ENCODE data around the gene KLHDC10.
"Not testable (repeated sequence)": the region's sequence is repeated elsewhere in the genome, so short reads cannot be mapped to it uniquely, and the experiment has no call there.

KLHDC10 gene

DNA sequence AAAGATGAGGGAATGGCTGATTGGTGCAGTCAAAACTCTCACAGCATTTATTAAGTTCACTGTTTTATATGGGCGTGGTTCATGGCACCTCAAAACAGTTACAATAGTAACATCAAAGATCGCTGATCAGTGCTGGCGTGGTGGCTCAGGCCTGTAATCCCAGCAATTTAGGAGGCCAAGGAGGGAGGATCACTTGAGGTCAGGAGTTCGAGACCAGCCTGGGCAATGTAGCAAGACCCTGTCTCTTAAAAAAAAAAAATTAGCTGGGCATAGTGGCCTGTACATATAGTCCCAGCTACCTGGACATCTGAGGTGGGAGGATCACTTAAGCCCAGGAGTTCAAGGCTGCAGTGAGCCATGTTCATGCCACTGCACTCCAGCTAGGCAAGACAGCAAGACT lies 48.5 kb downstream of the KLHDC10 start:
- DNase-seq, result no peak

- no peak for DNase-seq
These were observed 53.2 kb downstream of the KLHDC10 start for GRCh38 chr7:130123501-130123900.

GRCh38 chr7:130124711-130125110 lies 54.4 kb downstream of the KLHDC10 start:
- DNase-seq, result no peak

- not testable (repeated sequence) for DNase-seq
These were observed 56.5 kb downstream of the KLHDC10 start for GRCh38 chr7:130126840-130127239.

DNA sequence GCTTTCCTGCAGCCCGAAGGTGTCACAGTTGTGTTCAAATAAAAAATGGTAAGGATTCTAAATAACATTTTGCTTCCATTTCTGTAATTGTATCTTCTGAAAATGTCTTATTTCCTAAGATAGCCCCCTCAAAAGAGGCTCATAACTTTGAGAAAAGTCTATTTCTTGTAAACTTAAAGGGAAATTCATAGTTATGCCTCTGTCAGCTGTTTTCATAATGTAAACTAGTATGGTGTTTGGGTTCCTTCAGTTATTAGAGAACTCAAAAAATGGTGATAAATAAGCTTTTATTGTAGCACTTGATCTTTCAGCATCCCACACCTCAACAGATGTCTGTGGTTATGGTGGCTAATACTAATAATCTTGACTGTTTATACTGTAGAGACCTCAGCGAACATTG lies 57.1 kb downstream of the KLHDC10 start:
- no peak for DNase-seq

- no peak for DNase-seq
These were observed 57.5 kb downstream of the KLHDC10 start for GRCh38 chr7:130127821-130128317.

DNA sequence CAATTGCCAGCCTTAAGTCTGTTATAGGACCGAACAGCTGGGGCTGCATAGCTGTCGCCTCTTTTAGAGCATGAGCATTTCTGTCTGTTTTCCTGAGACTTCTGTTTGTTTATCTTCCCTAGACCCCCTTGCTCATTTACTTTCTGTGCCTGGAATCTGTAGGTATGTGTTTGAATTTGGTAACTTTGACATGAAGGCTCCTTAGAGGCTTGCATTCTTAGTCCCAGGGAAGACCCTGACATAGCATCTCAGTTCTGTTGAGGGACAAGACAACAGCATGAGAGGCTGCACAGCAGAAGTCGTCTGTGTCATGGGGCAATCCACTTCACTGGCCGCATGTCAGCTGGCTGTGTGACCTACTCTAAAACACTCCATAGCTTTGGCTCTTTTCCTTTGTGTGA lies 58.7 kb downstream of the KLHDC10 start:
- no peak for DNase-seq

DNA sequence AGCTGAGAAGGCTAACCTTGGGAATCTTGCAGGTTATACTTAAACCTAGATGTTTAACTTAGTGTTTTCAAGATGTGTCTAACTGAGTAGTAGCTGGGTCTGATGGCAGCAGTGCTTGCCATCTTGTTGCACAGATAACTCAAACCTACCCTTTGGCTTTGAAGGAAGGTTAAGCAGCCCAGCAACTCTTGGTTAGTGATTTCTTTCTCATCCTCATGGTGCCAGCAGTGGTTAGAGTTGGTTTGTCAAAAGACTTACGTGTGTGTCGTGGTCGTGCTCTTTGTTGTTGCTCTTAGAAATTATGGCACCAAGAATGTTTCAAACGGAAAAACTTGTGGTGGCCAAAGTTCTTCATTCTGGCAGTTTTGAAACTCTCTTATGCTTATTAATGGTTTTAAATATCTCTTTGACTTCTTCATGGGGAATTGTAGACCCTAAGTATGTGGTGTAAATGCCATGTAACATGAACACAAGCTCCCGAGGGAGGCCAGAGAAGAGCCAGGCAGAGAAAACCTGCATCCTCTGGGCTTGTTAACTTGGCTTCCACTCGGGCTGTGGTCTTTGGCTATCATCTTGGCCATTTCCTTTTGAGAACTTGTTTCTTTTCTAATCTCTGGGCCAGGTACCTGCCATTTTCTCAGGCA lies 61.0 kb downstream of the KLHDC10 start:
- no peak for DNase-seq

DNA sequence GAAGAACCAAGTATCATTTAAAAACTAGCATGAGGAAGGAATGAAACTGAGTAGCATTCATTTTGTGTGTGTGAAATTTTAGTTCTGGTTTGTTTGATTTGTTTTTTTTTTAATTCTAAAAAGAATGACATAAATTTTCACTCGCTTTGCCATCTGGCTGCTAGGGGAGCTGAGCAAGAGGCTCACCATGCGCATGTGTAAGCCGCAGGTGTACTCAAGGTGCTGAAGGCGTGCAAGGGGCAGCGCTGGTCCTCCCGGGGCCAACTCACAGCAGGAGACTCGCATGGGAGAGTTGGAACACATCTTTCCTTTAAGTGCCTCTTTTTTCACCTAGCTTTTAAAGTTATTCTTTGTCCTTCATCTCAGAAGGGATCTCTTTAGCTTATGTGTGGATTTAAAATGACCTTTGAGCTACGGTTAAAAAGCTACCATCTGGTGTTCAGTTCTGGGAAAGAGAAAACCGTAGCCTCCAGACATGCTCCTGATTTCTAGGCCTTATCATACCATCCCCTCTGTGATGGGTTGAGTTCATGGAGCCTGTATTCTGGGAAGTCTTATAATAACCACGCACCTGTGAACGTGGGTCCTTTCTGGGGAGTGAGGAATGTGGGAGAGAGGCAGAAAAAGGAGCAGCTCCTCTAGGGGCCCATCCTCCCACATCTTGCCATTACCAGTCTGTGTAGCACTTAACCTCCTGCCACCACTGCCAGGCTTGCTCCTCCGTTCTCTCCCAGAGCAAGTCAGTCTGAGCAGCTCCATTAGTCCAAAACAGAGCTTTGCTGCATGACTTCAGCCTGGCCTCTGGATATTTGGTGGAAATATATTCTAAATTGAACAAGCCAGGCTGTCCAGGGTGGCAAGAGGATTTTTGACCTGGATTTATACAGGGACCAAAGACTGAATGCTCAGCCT lies 61.9 kb downstream of the KLHDC10 start:
- DNase-seq, result no peak

GRCh38 chr7:130133029-130133782 lies 62.9 kb downstream of the KLHDC10 start:
- no peak for DNase-seq

DNA sequence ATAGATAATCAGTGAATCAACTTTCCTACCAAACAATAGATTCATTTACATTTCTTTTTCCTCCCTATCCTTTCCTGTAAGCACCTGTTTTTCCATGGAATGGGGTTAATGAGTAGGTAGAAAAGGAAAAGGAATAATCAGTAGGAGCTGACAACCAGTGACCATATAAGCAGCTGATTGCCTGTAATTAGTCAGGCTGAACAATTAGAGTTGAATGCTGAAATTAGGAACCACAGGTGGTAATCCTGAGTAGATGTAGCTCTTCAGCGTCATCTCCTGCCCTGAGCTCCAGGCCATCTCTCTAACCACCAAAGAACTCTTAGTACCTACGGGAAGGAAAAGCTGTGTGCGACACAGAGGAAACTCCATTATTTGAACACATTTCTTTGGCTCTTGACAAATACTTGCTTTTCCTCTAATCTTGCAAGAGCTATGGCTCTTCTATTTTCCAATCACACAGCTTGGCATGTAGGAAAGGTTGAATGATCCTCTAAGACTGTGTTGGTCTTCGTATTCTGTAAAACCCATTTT lies 63.8 kb downstream of the KLHDC10 start:
- peak; percentile 95 for DNase-seq

GRCh38 chr7:130134726-130135125 lies 64.4 kb downstream of the KLHDC10 start:
- no peak for DNase-seq

DNA sequence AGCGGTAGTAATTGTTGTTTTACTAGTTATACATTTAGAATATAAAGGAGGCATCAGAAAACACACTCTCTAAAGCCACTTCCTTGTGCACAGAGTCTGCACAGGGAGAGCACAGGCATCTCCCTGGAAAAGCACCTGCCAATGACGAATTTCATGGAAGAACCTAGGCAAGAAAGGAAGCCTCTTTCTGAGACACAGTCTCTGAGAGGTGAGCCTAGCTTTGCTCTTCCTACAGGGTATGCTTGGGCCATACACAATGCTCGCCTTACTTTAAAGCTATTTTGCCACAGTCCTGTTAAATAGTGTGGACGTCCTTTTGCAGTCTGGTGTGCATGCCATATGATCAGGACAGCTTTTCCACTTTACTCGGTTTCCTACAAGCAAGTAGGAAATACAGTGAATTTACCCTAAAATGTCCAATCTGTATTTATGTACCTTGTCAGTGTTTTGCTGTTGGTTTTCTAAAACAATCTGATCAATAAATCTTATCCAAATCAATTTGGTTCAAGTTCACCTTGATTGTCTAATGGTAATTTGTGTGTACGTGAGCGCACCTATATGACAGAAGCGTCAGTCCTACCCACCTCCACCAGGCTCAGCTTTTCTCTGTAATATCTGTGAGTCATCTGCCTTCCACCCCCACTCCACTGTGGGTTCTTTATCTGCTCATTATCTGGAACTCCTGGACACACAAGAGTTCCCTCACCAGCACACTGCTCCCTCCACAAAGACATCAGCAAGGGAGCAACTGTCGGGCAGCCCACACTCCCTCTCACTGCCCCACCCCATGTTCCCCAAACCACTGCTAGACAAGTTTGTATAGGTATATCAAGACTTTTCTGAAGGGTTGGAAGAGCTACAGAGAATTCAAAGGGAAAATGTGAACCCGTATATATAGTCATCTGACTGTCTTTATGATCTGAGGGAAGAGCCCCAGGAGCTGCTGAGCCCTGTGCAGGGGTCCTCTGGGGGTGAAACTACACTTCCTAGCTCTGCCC lies 65.2 kb downstream of the KLHDC10 start:
- no peak for DNase-seq

DNA sequence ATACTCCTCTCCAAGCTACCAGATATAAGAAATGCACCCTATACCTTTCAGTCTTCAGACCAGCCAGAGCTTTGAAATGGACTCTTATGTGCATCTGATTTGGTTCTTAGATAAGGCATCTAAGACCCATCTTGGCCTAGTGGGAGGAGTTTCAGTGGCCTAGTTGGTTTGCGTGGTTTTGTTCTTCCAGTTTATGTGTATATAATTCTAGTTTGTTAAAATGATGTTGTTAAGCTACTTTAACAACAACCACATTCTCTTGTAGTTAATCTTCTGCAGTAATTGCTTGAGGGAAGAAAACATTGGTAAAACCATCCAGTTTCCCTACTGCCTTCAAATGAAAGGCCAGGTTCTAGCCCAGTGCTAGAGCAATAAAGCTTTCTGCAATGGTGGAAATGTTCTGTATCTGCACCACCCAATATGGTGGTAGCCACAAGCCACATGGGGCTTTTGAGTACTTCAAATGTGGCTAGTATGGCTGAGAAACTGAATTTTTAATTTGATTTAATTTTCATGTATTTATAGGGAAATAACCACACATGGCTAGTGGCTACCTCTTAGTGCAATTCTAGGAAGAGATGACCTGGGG lies 66.3 kb downstream of the KLHDC10 start:
- DNase-seq, result no peak

DNA sequence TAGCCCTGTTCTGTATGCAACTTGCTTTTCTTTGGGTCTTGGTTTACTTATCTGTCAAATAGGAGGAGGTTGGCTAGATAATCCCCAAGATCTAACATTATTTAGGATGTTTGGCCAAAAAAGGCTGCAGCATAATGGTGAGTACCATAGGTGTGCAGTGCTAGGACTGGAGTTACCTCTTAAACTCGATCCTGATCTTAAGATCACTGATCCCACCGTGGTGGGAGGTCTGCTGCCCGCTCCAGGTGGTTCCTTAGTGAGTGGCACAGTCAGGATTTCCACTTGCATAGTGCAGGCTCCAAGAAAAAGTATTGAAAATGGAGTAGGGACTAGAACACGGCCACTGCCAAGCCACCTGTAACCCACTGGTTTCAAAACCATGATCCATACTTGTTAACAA lies 66.9 kb downstream of the KLHDC10 start:
- DNase-seq, result no peak

DNA sequence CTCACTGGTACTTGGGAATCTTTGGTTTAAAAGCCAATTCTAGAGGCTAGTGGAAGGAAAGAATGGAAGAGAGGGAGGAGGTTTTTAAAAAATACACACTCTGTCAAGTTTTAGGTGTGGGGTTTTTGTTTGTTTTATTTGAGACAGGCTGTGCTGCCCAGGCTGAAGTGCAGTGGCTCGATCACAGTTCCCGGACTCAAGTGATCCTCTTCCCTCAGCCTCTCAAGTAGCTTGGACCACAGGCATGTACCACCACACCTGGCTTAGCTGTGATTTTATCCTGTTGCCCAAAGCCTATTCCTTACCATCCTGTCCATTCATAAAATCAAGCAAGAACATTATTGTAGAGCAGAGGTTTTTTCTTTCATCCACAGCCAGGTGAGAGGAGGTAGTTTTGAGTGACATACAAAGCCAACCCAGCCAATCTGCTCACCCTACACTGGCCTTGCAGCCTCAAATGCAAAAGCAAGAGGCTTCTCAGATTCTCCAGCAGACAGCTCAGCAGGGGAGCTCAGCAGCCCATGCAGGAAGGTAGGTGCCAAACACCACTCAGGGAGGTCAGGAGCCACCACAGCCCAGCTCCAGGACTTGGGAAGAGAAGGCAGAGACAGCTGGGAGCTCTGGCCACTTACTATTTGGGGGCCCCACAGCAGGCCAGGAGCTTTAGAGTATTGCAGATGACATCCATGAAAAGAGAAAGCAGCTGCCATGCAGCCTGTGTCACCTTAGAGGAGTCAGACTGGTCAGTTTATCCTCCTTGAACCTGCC lies 69.0 kb downstream of the KLHDC10 start:
- DNase-seq, result no peak

GRCh38 chr7:130140551-130141160 lies 70.3 kb downstream of the KLHDC10 start:
- DNase-seq, result no peak

GRCh38 chr7:130141161-130141883 lies 71.0 kb downstream of the KLHDC10 start:
- peak; percentile 14 for DNase-seq

DNA sequence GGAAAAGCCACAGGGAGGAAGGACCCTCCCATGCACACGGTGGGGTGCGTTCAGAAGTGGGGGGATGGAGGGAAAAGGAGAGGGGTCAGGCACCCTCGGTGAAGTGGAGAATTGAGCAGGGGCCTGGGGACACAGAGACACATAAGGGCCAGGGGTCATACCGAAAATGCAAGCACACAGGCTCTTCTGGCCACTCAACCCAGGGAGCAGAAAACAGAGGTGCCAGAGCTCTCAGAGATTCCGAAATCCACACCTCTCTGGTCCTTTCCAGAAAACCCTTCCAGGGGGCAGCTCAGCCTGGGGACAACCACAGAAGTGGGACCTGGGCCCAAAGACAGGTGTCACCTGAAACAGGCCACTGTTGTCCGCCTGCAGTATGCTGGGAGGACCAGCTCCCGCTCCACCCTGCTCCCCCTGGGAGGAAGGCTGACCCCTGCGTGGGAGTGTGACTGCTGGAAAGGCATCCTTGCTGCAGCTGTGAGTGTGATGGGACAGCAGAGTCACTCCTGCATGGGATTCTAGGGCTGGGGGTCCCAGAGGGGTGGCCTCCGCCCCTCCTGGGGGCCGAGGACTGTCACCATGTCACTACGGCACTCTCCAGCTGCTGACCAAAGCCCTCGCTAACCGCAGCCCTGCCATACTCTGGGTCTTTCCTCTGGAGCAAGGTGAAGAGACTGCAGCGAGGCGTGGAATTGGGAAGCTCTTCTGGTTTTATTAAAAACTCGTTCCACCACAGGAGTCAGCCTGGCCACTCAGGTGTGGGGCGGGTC lies 71.7 kb downstream of the KLHDC10 start:
- no peak for DNase-seq
